HEK293 (cell line): ENCODE measurements around the gene DIRAS1.
A peak's percentile ranks its signal among the peaks of the same experiment; 100 is the strongest.
"Not testable (repeated sequence)": the region's sequence is repeated elsewhere in the genome, so short reads cannot be mapped to it uniquely, and the experiment has no call there.

Experiments used
- CTCF ChIA-PET: fragments of 350-600 bp; formaldehyde crosslinking; extraction: SDS; loops from one replicate; lab custom pipeline; 2021; ENCODE audit warnings: antibody characterized with exemption; lab: Yijun Ruan, JAX
- POLR2A ChIA-PET: fragments of 300-600 bp; formaldehyde crosslinking; extraction: SDS; loops from one replicate; lab custom pipeline; 2020; ENCODE audit warnings: antibody characterized with exemption, inconsistent platforms; lab: Yijun Ruan, JAX
- H3K27ac ChIP-seq: fragments of 200-500 bp; sonication (Bioruptor generic); 2 replicates; pipeline ENCODE4 v1.5.1; 2014; ENCODE audit warnings: low read depth, low read length, control low read depth, inconsistent platforms; ENCODE audit errors: extremely low read depth
- H3K36me3 ChIP-seq, 2 experiments: fragments of 200-500 bp in 1 of 2; sonication (Bioruptor generic) in 1 of 2; 1 replicate in 1 of 2; 2 replicates in 1 of 2; pipeline ENCODE4 v1.5.1; 2014 to 2017; ENCODE audit warnings: inconsistent platforms in 2 of 2, low read length in 2 of 2; ENCODE audit not compliant: control insufficient read depth in 2 of 2, insufficient read depth in 1 of 2
- H3K4me1 ChIP-seq: fragments of 200-500 bp; sonication (Bioruptor generic); 2 replicates; pipeline ENCODE4 v1.5.1; 2014; ENCODE audit warnings: mild to moderate bottlenecking, low read length, inconsistent platforms; ENCODE audit not compliant: control insufficient read depth, insufficient read depth
- H3K4me3 ChIP-seq: 2 replicates; pipeline ENCODE4 v1.5.1; 2011; ENCODE audit warnings: low read depth, mild to moderate bottlenecking, control low read depth, low read length, moderate library complexity
- H3K9me3 ChIP-seq: fragments of 200-500 bp; sonication (Bioruptor generic); 2 replicates; pipeline ENCODE4 v1.5.1; 2014; ENCODE audit warnings: low read depth, low read length, inconsistent platforms; ENCODE audit not compliant: control insufficient read depth, insufficient read depth
- EGR2 ChIP-seq: fragments of 450-650 bp; formaldehyde crosslinking; IDR thresholded peaks from 2 replicates; pipeline ENCODE4 v1.5.1; 2016; ENCODE audit warnings: low read depth, missing biosample characterization, missing genetic modification characterization
- HOXD13 ChIP-seq: sonication (generic); formaldehyde crosslinking; IDR thresholded peaks from 2 replicates; pipeline ENCODE4 v1.8.0; 2022; ENCODE audit warnings: missing genetic modification reagents, borderline replicate concordance
- KLF1 ChIP-seq: fragments of 450-650 bp; formaldehyde crosslinking; IDR thresholded peaks from 2 replicates; pipeline ENCODE4 v1.5.1; 2016; ENCODE audit warnings: missing biosample characterization, missing genetic modification characterization
- ZFHX2 ChIP-seq: fragments of 450-650 bp; formaldehyde crosslinking; conservative IDR thresholded peaks from 2 replicates; pipeline ENCODE4 v1.5.1; 2016; ENCODE audit warnings: missing biosample characterization, missing genetic modification characterization
- ZNF157 ChIP-seq: fragments of 450-650 bp; formaldehyde crosslinking; IDR thresholded peaks from 2 replicates; pipeline ENCODE4 v1.5.1; 2016; ENCODE audit warnings: missing biosample characterization, missing genetic modification characterization
- ZNF169 ChIP-seq: fragments of 450-650 bp; formaldehyde crosslinking; IDR thresholded peaks from 2 replicates; pipeline ENCODE4 v1.5.1; 2016; ENCODE audit warnings: missing biosample characterization, missing genetic modification characterization
- ZNF23 ChIP-seq: fragments of 450-650 bp; formaldehyde crosslinking; IDR thresholded peaks from 2 replicates; pipeline ENCODE4 v1.5.1; 2016; ENCODE audit warnings: missing biosample characterization, missing genetic modification characterization, borderline replicate concordance
- ZNF24 ChIP-seq: fragments of 450-650 bp; formaldehyde crosslinking; IDR thresholded peaks from 2 replicates; pipeline ENCODE4 v1.5.1; 2016; ENCODE audit warnings: missing biosample characterization, missing genetic modification characterization
- ZNF26 ChIP-seq: fragments of 450-650 bp; formaldehyde crosslinking; IDR thresholded peaks from 2 replicates; pipeline ENCODE4 v1.5.1; 2016; ENCODE audit warnings: missing biosample characterization, missing genetic modification characterization
- ZNF292 ChIP-seq: fragments of 450-650 bp; formaldehyde crosslinking; IDR thresholded peaks from 2 replicates; pipeline ENCODE4 v1.5.1; 2016; ENCODE audit warnings: low read depth, missing biosample characterization, missing genetic modification characterization, borderline replicate concordance
- ZNF391 ChIP-seq: fragments of 450-650 bp; formaldehyde crosslinking; IDR thresholded peaks from 2 replicates; pipeline ENCODE4 v1.5.1; 2016; ENCODE audit warnings: low read depth, missing biosample characterization, missing genetic modification characterization, borderline replicate concordance
- ZNF623 ChIP-seq: fragments of 450-650 bp; formaldehyde crosslinking; IDR thresholded peaks from 2 replicates; pipeline ENCODE4 v1.5.1; 2016; ENCODE audit warnings: missing biosample characterization, missing genetic modification characterization

Gene DIRAS1

GRCh38 chr19:2714531-2715269 lies 6.5 kb downstream of the DIRAS1 start:
- ChIA-PET POLR2A (no interaction called here), CTCF (no interaction called here)
- H3K9me3 ChIP-seq = no peaks in the 10 kb centered on the region
- TF ChIP-seq ZNF623 (tag by site-specific recombination) (no peak), ZNF157 (tag by site-specific recombination) (peak; percentile 67)
- TF ChIP-seq, all 188 proteins: peak for 1
- Histone ChIP-seq H3K36me3 (peaks cover 0 to 27% of the 10 kb centered on the region in 2 experiments; a peak in 1 of 3 replicates), H3K4me1 (no peaks in the 10 kb centered on the region), H3K27ac (no peak overlapping the region), H3K4me3 (no peak overlapping the region)

- H3K27ac ChIP-seq, H3K4me1 ChIP-seq, POLR2A ChIA-PET, H3K9me3 ChIP-seq, CTCF ChIA-PET, H3K4me3 ChIP-seq: not testable (repeated sequence)
- peak; percentile 74 for TF ChIP-seq EGR2 (tag by site-specific recombination)
- peak; percentile 60 for TF ChIP-seq ZFHX2 (tag by site-specific recombination)
- TF ChIP-seq KLF1 (tag by site-specific recombination) = peak; percentile 22; the same call in 1 of the 2 replicates
- H3K36me3 ChIP-seq = peaks cover 0 to 27% of the 10 kb centered on the region in 2 experiments; a peak in 1 of 3 replicates
These were observed 7.1 kb downstream of the DIRAS1 start for GRCh38 chr19:2714102-2714501.

GRCh38 chr19:2713170-2713569 lies 8.0 kb downstream of the DIRAS1 start:
- TF ChIP-seq EGR2 (tag by site-specific recombination) (peak; percentile 71), ZFHX2 (tag by site-specific recombination) (peak; percentile 60)
- H3K9me3 ChIP-seq, H3K27ac ChIP-seq, CTCF ChIA-PET, POLR2A ChIA-PET, H3K4me1 ChIP-seq, H3K4me3 ChIP-seq: not testable (repeated sequence)
- H3K36me3 ChIP-seq = peaks cover 0 to 26% of the 10 kb centered on the region in 2 experiments; a peak in 1 of 3 replicates

- no peak overlapping the region for H3K27ac ChIP-seq
- no peaks in the 10 kb centered on the region for H3K4me1 ChIP-seq
- CTCF ChIA-PET = no interaction called here
- no peak overlapping the region for H3K4me3 ChIP-seq
- peaks cover 0 to 16% of the 10 kb centered on the region in 2 experiments; a peak in 1 of 3 replicates for H3K36me3 ChIP-seq
- TF ChIP-seq ZNF24 (peak; percentile 90), ZNF169 (tag by site-specific recombination) (no peak), ZNF23 (tag by site-specific recombination) (no peak), ZNF391 (tag by site-specific recombination) (no peak), ZNF26 (tag by site-specific recombination) (no peak), ZNF292 (tag by site-specific recombination) (no peak), HOXD13 (CRISPR knock-in tag) (no peak)
- POLR2A ChIA-PET = no interaction called here
- no peaks in the 10 kb centered on the region for H3K9me3 ChIP-seq
These were observed 9.3 kb downstream of the DIRAS1 start for GRCh38 chr19:2711875-2712205.
